PC-3 (cell line): Measurements from ENCODE around the gene TPD52L1.

Experiments
- EZH2 ChIP-seq: fragments of 300-600 bp; sonication (generic); IDR thresholded peaks from one replicate; pipeline ENCODE4 v1.6.1; 2017; ENCODE audit warnings: antibody characterized with exemption, mild to moderate bottlenecking, low read length; ENCODE audit not compliant: unreplicated experiment
- TF ChIP-seq, protein P1 (sequence below): fragments of 300-600 bp; sonication (generic); conservative IDR thresholded peaks from 2 replicates; pipeline ENCODE4 v1.5.1; 2017; ENCODE audit warnings: antibody characterized with exemption, low read depth, mild to moderate bottlenecking, low read length

DNA sequence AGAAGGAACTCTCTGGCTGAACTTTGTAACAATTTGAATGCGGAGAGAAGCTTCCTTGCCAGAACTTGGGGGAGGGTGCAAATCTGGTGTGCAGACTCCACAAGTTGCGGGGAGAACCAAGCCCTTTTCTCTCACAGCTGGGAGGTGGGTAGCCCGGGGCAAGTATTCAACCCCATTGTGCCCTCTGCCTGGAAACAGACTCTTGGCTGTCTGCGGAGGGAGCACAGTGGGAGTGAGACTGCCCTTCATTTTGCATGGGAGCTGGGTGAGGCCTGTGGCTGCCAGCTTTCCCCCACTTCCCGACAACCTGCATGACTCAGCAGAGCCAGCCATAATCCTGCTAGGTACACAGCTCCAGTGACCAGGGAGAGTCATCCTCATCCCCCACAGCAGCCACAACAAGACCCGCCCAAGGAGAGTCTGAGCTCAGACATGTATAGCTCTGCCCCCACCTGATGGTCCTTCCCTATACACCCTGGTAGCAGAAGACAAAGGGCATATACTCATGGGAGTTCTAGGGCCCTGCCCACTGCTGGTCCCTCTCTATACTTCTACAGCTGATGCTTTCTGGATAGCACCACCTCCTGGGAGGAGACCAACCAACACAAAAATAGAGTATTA lies 29.4 kb upstream of the TPD52L1 start:
- TF ChIP-seq, protein P1, sequence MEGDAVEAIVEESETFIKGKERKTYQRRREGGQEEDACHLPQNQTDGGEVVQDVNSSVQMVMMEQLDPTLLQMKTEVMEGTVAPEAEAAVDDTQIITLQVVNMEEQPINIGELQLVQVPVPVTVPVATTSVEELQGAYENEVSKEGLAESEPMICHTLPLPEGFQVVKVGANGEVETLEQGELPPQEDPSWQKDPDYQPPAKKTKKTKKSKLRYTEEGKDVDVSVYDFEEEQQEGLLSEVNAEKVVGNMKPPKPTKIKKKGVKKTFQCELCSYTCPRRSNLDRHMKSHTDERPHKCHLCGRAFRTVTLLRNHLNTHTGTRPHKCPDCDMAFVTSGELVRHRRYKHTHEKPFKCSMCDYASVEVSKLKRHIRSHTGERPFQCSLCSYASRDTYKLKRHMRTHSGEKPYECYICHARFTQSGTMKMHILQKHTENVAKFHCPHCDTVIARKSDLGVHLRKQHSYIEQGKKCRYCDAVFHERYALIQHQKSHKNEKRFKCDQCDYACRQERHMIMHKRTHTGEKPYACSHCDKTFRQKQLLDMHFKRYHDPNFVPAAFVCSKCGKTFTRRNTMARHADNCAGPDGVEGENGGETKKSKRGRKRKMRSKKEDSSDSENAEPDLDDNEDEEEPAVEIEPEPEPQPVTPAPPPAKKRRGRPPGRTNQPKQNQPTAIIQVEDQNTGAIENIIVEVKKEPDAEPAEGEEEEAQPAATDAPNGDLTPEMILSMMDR, result no peak; the same call in 1 of the 2 replicates
- no peak for TF ChIP-seq EZH2
